Karpas-422 (cell line): Measurements from ENCODE around the gene RTP1. TPM values are rescaled to one million over a fixed set of nuclear protein-coding genes. Genes with fewer than 3 reads are reported as not detected.

Source experiments
- total RNA-seq: library from RNA; depleted of rRNA; stranded (reverse); fragments of >200 nt; shearing (Covaris generic); gene quantifications from 2 replicates; pipeline ENCODE4 v1.2.3, GENCODE V29; 2014; ENCODE audit warnings: low replicate concordance; rRNA removed

The RTP1 gene
- total RNA-seq, 1 experiment from 2014 or later: not detected

Other genes with a start within 250 kb of the RTP1 start
- gene RPL39L, start 58.0 kb upstream of the RTP1 start, total RNA-seq: 142 and 236 TPM in 2 replicates
- 0.04 TPM in 1 of 2 replicates, not detected in the other for gene MASP1, start 94.3 kb downstream of the RTP1 start, total RNA-seq
- gene RTP4, start 170.9 kb downstream of the RTP1 start, total RNA-seq: 1.8 and 3.4 TPM in 2 replicates